ENCODE data around the gene DLGAP1. TPM values are rescaled to one million over a fixed set of nuclear protein-coding genes. Genes with fewer than 3 reads are reported as not detected.

The DLGAP1 gene
- total RNA-seq, 1 experiment from 2014 or later, result 23.0 TPM

DNA sequence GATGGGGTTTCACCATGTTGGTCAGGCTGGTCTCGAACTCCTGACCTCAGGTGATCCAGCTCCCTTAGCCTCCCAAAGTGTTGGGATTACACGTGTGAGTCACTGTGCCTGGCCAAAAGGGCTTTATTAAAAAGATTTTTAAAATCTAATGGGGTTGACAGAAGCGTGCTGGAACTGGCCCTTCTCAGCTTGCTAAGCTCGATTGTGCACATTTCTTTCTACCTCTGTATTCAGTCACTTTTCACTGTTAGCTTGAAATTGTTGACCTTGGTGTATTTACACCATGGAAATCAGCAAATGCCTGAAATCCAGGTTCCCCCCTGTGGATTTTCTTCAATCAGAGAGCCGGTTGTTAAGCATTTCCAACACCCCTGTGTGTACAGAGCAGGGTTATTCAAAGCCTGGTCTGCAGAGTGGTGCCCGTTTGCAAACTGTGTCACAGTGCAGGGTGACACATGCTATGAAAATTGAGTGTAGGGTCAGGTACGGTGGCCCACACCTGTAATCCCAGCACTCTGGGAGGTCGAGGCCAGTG lies 864.9 kb downstream of the DLGAP1 start (continued):
- TF ChIP-seq GTF2I (CRISPR knock-in tag; conservative IDR thresholded peaks at IDR 0.05), result no peak

DNA sequence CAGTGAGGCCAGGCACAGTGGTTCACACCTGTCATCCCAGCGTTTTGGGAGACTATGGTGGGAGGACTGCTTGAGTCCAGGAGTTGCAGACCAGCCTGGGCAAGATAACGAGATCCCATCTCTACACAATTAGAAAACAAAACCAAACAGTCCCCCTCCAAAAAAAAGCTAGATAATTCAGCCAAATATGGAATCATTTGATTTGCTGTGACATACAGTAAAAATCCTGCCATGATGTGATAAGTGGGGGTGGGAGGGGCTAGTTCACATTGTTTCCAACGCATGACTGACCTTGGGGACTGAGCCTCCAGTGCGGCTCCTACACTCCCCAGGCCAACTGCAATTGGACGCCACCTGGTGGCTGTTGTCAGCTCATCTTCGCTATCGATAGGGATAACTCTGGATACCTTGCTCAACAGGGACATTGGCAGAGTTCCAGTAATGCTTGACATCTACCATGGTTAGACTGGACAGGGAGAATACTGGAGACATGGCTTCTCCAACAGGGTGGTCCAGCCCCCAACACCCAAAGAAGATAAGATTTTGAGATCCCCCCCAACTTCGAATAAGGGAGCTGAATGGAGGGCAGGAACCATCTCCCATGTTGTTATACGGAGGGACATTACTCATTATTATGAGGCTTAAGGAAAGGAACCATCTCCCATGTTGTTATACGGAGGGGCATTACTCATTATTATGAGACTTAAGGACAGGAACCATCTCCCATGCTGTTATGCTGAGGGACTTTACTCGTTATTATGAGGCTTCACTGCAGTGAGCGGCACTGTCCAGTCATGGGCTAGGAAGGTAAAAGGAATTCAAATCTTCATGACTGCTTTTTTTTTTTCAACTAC lies 869.2 kb downstream of the DLGAP1 start:
- 0 out of 2 replicates have a peak, but pooled peaks have one; percentile 31 for TF ChIP-seq GABPB1 (CRISPR knock-in tag; IDR thresholded peaks at IDR 0.05)
- TF ChIP-seq, protein P1, sequence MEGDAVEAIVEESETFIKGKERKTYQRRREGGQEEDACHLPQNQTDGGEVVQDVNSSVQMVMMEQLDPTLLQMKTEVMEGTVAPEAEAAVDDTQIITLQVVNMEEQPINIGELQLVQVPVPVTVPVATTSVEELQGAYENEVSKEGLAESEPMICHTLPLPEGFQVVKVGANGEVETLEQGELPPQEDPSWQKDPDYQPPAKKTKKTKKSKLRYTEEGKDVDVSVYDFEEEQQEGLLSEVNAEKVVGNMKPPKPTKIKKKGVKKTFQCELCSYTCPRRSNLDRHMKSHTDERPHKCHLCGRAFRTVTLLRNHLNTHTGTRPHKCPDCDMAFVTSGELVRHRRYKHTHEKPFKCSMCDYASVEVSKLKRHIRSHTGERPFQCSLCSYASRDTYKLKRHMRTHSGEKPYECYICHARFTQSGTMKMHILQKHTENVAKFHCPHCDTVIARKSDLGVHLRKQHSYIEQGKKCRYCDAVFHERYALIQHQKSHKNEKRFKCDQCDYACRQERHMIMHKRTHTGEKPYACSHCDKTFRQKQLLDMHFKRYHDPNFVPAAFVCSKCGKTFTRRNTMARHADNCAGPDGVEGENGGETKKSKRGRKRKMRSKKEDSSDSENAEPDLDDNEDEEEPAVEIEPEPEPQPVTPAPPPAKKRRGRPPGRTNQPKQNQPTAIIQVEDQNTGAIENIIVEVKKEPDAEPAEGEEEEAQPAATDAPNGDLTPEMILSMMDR (IDR thresholded peaks at IDR 0.05), result peak; percentile 72
- no peak for TF ChIP-seq ZNF219 (CRISPR knock-in tag; IDR thresholded peaks at IDR 0.05; ENCODE audit: borderline replicate concordance)
- peak; percentile 38; the same call in 1 of the 2 replicates for TF ChIP-seq ESRRA (CRISPR knock-in tag; IDR thresholded peaks at IDR 0.05; ENCODE audit: borderline replicate concordance)
- no peak for TF ChIP-seq ZNF121 (CRISPR knock-in tag; IDR thresholded peaks at IDR 0.05)
- TF ChIP-seq, protein P2, sequence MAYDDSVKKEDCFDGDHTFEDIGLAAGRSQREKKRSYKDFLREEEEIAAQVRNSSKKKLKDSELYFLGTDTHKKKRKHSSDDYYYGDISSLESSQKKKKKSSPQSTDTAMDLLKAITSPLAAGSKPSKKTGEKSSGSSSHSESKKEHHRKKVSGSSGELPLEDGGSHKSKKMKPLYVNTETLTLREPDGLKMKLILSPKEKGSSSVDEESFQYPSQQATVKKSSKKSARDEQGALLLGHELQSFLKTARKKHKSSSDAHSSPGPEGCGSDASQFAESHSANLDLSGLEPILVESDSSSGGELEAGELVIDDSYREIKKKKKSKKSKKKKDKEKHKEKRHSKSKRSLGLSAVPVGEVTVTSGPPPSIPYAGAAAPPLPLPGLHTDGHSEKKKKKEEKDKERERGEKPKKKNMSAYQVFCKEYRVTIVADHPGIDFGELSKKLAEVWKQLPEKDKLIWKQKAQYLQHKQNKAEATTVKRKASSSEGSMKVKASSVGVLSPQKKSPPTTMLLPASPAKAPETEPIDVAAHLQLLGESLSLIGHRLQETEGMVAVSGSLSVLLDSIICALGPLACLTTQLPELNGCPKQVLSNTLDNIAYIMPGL (CRISPR knock-in tag; IDR thresholded peaks at IDR 0.05), result no peak; the same call in 1 of the 2 replicates
- TF ChIP-seq NFATC4 (CRISPR knock-in tag; IDR thresholded peaks at IDR 0.05), result no peak
- peaks cover 8% of the 10 kb centered on the region for H3K36me3 Mint-ChIP-seq
- POLR2A ChIA-PET, result interaction anchor here (0.8 to 2.1 kb wide), 5 partner anchors 8 to 138 kb away, joined by 4 to 13 read pairs (median 5); no protein-coding TSS in a partner anchor
- DNase-seq (ENCODE audit: low spot score) (peak; percentile 90), ATAC-seq (peak; percentile 86)
- no peak overlapping the region for H3K4me3 Mint-ChIP-seq
- peaks cover 63% of the 10 kb centered on the region for H3K4me1 Mint-ChIP-seq
- H3K9me3 Mint-ChIP-seq, result peaks cover 6% of the 10 kb centered on the region
- H3K27me3 Mint-ChIP-seq (ENCODE audit: low read depth), result peaks cover 7% of the 10 kb centered on the region
- H3K27ac Mint-ChIP-seq, result peak overlapping the region; percentile 96
- CTCF ChIA-PET, result interaction anchor here (0.8 to 3.3 kb wide), 40 partner anchors 9 to 307 kb away, joined by 3 to 57 read pairs (median 6); no protein-coding TSS in a partner anchor

DNA sequence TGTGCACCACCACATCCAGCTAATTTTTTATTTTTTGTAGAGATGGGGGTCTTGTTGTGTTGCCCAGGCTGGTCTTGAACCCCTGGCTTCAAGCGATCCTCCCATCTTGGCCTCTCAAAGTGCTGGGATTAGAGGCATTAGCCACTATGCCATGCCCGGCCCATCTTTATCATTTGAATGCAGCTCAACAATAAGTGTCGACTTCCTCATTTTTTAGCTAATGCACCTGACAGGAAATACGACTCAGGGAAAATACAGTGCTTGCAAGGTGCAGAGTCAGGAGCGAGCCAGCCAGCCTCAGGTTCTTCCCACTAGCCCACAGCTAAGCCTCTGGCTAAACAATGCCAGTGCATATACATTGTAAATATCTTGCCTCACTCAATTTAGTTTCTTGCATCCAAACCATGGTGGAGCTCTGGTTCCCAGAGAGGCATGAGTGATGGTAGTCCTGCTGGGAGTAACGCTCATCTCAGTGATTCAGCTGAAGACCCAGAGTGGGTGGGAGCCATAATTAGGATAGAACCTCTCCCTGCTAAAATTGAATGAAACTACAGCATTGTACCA lies 870.1 kb downstream of the DLGAP1 start:
- peaks cover 63% of the 10 kb centered on the region for H3K4me1 Mint-ChIP-seq
- DNase-seq (ENCODE audit: low spot score) (peak; percentile 45), ATAC-seq (peak; percentile 82)
- no peak overlapping the region for H3K4me3 Mint-ChIP-seq
- ChIA-PET POLR2A (interaction anchor here (0.8 to 2.1 kb wide), 6 partner anchors 9 to 137 kb away, joined by 4 to 13 read pairs (median 5); no protein-coding TSS in a partner anchor), CTCF (interaction anchor here (0.9 to 3.3 kb wide), 38 partner anchors 10 to 306 kb away, joined by 3 to 57 read pairs (median 6); no protein-coding TSS in a partner anchor)
- H3K27me3 Mint-ChIP-seq (ENCODE audit: low read depth), result no peaks in the 10 kb centered on the region
- peak overlapping the region; percentile 96 for H3K27ac Mint-ChIP-seq
- H3K36me3 Mint-ChIP-seq, result peaks cover 7% of the 10 kb centered on the region
- H3K9me3 Mint-ChIP-seq, result peaks cover 6% of the 10 kb centered on the region
- TF ChIP-seq NR2C2 (CRISPR knock-in tag; IDR thresholded peaks at IDR 0.05) (no peak), ETV6 (CRISPR knock-in tag; IDR thresholded peaks at IDR 0.05) (peak; percentile 79), NR3C1 (CRISPR knock-in tag; conservative IDR thresholded peaks at IDR 0.05; ENCODE audit: low read depth) (no peak), NFE2L1 (CRISPR knock-in tag; IDR thresholded peaks at IDR 0.05) (peak; percentile 85), GTF2I (CRISPR knock-in tag; conservative IDR thresholded peaks at IDR 0.05) (no peak), ZNF263 (CRISPR knock-in tag; IDR thresholded peaks at IDR 0.05; ENCODE audit: low read depth) (no peak), ZNF121 (CRISPR knock-in tag; IDR thresholded peaks at IDR 0.05) (peak; percentile 89), TEAD4 (CRISPR knock-in tag; IDR thresholded peaks at IDR 0.05) (no peak), ZNF671 (CRISPR knock-in tag; IDR thresholded peaks at IDR 0.05) (no peak), SMAD3 (CRISPR knock-in tag; IDR thresholded peaks at IDR 0.05; ENCODE audit: borderline replicate concordance) (no peak), JAZF1 (CRISPR knock-in tag; IDR thresholded peaks at IDR 0.05) (no peak), NFATC4 (CRISPR knock-in tag; IDR thresholded peaks at IDR 0.05) (no peak)
- TF ChIP-seq, protein P3, sequence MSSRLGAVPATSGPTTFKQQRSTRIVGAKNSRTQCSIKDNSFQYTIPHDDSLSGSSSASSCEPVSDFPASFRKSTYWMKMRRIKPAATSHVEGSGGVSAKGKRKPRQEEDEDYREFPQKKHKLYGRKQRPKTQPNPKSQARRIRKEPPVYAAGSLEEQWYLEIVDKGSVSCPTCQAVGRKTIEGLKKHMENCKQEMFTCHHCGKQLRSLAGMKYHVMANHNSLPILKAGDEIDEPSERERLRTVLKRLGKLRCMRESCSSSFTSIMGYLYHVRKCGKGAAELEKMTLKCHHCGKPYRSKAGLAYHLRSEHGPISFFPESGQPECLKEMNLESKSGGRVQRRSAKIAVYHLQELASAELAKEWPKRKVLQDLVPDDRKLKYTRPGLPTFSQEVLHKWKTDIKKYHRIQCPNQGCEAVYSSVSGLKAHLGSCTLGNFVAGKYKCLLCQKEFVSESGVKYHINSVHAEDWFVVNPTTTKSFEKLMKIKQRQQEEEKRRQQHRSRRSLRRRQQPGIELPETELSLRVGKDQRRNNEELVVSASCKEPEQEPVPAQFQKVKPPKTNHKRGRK (CRISPR knock-in tag; IDR thresholded peaks at IDR 0.05; ENCODE audit: borderline replicate concordance), result no peak
- TF ChIP-seq, protein P4, sequence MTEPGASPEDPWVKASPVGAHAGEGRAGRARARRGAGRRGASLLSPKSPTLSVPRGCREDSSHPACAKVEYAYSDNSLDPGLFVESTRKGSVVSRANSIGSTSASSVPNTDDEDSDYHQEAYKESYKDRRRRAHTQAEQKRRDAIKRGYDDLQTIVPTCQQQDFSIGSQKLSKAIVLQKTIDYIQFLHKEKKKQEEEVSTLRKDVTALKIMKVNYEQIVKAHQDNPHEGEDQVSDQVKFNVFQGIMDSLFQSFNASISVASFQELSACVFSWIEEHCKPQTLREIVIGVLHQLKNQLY (CRISPR knock-in tag; IDR thresholded peaks at IDR 0.05), result no peak
- TF ChIP-seq, protein P5, sequence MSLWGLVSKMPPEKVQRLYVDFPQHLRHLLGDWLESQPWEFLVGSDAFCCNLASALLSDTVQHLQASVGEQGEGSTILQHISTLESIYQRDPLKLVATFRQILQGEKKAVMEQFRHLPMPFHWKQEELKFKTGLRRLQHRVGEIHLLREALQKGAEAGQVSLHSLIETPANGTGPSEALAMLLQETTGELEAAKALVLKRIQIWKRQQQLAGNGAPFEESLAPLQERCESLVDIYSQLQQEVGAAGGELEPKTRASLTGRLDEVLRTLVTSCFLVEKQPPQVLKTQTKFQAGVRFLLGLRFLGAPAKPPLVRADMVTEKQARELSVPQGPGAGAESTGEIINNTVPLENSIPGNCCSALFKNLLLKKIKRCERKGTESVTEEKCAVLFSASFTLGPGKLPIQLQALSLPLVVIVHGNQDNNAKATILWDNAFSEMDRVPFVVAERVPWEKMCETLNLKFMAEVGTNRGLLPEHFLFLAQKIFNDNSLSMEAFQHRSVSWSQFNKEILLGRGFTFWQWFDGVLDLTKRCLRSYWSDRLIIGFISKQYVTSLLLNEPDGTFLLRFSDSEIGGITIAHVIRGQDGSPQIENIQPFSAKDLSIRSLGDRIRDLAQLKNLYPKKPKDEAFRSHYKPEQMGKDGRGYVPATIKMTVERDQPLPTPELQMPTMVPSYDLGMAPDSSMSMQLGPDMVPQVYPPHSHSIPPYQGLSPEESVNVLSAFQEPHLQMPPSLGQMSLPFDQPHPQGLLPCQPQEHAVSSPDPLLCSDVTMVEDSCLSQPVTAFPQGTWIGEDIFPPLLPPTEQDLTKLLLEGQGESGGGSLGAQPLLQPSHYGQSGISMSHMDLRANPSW (CRISPR knock-in tag; conservative IDR thresholded peaks at IDR 0.05; ENCODE audit: low read depth), result no peak
- TF ChIP-seq, protein P6, sequence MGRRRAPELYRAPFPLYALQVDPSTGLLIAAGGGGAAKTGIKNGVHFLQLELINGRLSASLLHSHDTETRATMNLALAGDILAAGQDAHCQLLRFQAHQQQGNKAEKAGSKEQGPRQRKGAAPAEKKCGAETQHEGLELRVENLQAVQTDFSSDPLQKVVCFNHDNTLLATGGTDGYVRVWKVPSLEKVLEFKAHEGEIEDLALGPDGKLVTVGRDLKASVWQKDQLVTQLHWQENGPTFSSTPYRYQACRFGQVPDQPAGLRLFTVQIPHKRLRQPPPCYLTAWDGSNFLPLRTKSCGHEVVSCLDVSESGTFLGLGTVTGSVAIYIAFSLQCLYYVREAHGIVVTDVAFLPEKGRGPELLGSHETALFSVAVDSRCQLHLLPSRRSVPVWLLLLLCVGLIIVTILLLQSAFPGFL (CRISPR knock-in tag; IDR thresholded peaks at IDR 0.05; ENCODE audit: borderline replicate concordance), result no peak

All from WTC11 (cell line).